Stimulated activated CD4-positive, alpha-beta T cell treated with anti-CD3 and anti-CD28 coated beads, TNF-alpha, amount 100 ng/mL, for 24 hours (primary cell): ENCODE results near the gene TMEM132D.

Source experiments
- DNase-seq, 3 experiments: peaks; one replicate each; pipeline ENCODE4 v3.0.0-alpha.2; 2020; ENCODE audit warnings: low read depth in 3 of 3

TMEM132D gene

GRCh38 chr12:129873111-129873832 lies 30.6 kb downstream of the TMEM132D start:
- no peak for DNase-seq

GRCh38 chr12:129871991-129872972 lies 31.5 kb downstream of the TMEM132D start:
- DNase-seq: no peak

GRCh38 chr12:129870796-129871195 lies 33.0 kb downstream of the TMEM132D start:
- DNase-seq: no peak

- DNase-seq: no peak
Measured at GRCh38 chr12:129870136-129870535, 33.7 kb downstream of the TMEM132D start.

- no peak for DNase-seq
Measured at GRCh38 chr12:129868575-129868974, 35.2 kb downstream of the TMEM132D start.

GRCh38 chr12:129863938-129864337 lies 39.9 kb downstream of the TMEM132D start:
- no peak for DNase-seq

- no peak for DNase-seq
Measured at GRCh38 chr12:129862561-129863175, 41.2 kb downstream of the TMEM132D start.

GRCh38 chr12:129861951-129862350 lies 41.9 kb downstream of the TMEM132D start:
- DNase-seq: no peak

GRCh38 chr12:129854591-129854990 lies 49.2 kb downstream of the TMEM132D start:
- no peak for DNase-seq

- no peak for DNase-seq
Measured at GRCh38 chr12:129851296-129851695, 52.5 kb downstream of the TMEM132D start.

- no peak for DNase-seq
Measured at GRCh38 chr12:129848876-129849275, 54.9 kb downstream of the TMEM132D start.

- no peak for DNase-seq
Measured at GRCh38 chr12:129847063-129847462, 56.8 kb downstream of the TMEM132D start.

GRCh38 chr12:129844662-129845220 lies 59.1 kb downstream of the TMEM132D start:
- DNase-seq: no peak

GRCh38 chr12:129841251-129841650 lies 62.6 kb downstream of the TMEM132D start:
- no peak for DNase-seq

GRCh38 chr12:129840145-129840884 lies 63.5 kb downstream of the TMEM132D start:
- DNase-seq: no peak

- DNase-seq: no peak
Measured at GRCh38 chr12:129839679-129840078, 64.1 kb downstream of the TMEM132D start.

- no peak for DNase-seq
Measured at GRCh38 chr12:129831294-129831693, 72.5 kb downstream of the TMEM132D start.

- DNase-seq: no peak
Measured at GRCh38 chr12:129830796-129831195, 73.0 kb downstream of the TMEM132D start.

GRCh38 chr12:129827866-129828384 lies 75.9 kb downstream of the TMEM132D start:
- no peak for DNase-seq

GRCh38 chr12:129827102-129827865 lies 76.5 kb downstream of the TMEM132D start:
- no peak for DNase-seq
